K562 treated with DMSO at 1 percent for 12 hours (cell line): ENCODE data around the gene ZRANB3. TPM values are rescaled to one million over a fixed set of nuclear protein-coding genes. Genes with fewer than 3 reads are reported as not detected.

Source experiments
- total RNA-seq: library from RNA; unstranded; fragments of 300-600 nt; gene quantifications from 2 replicates; pipeline ENCODE4 v1.2.3, GENCODE V29; 2022; ENCODE audit not compliant: insufficient read depth

Gene ZRANB3
- total RNA-seq, result 1.5 and 3.6 TPM in 2 replicates

DNA sequence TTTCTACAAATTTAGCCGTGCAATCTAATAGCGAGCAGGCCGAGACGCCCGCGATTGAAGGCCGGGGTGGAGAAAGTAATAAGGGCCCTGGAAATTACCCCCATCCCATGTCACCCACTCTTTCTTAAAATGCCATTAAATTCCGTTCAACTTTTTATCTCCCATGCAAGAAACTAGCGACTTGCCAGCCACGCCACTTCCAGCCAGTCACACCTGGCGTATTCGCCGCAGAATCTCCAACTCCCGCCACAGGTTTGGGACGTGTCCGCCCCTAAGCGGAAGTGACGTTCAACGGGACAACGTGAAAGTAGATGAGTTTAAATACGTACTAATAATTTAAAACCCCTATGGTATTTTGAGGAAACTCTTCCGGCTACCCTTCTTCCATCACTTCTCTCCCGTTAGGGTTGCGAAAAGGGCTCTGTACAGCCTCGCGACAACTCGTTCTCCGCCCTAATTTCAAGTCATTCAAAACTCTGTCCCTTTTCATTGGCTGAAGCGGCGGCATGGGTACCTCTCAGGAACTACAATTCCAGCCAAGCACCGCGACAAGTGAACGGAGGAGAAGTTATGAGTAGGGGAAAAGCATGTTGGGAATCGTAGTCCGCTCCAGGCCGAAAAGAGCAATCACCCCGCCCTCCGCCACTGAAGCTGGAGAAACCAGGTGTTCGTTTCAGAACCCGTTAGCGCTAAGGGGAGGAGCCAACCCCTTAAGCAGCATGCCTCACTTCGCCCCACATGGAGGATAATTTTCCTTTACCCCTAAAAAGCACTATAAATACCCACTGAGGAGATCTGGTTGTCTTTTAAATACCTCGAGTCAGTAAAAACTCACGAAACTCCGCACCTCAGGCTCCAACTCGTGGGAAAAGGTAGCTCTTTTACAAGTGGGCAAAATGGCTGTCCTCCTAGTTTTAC is at the start of gene ZRANB3:
Gene ZRANB3 (minus strand): TSS at position 906 of the 918 bp plus-strand sequence.

DNA sequence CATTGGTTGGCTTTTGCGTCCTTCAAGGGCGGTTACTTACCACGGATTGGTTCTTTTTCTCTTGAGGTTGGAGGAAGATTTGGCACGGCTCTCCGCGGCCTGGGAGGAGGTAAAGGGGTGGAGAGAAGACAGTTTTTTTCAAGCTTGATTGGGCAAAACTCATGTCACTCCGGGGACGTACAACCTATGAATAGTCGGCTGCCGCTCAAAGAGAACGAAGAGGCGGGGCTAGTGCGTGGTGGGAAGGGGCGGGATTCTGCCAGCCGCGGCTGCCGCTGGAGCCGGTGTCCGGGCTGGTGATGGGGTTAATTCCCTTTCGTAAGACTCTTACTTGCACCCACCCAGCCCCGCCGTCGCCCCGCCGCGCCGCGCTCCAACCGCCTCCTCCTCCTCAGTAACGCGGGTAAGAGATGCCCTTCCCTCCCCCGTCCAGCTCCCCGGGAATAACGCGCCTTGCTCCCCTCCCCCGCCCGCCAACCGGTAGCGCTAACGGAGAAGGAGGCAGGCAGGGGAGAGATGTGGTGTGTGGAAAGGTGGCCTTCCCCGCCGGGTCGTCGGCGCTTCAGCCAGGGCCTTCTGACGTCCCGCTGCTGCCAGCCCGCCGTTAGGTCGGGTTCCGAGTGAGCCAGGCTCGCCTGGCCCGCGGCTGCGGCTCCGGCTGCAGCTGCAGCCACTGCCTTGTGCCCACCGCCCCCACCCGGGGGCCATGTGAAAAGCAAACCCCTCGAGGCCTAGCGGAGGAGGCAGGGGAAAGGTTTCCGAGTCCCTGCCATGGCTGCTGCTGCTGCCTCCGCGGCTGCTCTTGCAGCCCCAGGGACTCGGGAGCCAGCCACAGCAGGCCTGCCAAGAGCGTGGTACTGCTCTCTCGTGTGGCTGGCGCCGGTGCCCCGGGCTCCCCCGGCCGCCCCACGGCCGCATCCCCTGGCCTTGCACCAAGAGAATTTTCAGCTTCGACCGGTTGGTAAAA is 496 bp upstream of the ZRANB3 start, which contains the start of gene R3HDM1:
Gene R3HDM1 (plus strand): TSS at position 254 of the 967 bp plus-strand sequence. CDS start 73,362 bp downstream, outside the sequence.

Other genes starting within 250 kb of the ZRANB3 start
- 7.5 and 36.7 TPM in 2 replicates for gene R3HDM1, start 266 bp upstream of the ZRANB3 start, total RNA-seq
- gene UBXN4, start 210.6 kb upstream of the ZRANB3 start, total RNA-seq, result 17.3 and 55.5 TPM in 2 replicates